NB4 (cell line): ENCODE results near the gene PRR19.

Source experiments
- CTCF ChIP-seq: IDR thresholded peaks from one replicate; pipeline ENCODE4 v1.5.1; 2012; ENCODE audit warnings: low read depth, low read length
- POLR2A ChIP-seq: IDR thresholded peaks from 2 replicates; pipeline ENCODE4 v1.6.1; 2011; ENCODE audit warnings: mild to moderate bottlenecking; ENCODE audit not compliant: insufficient read length; ENCODE audit errors: extremely low read depth

DNA sequence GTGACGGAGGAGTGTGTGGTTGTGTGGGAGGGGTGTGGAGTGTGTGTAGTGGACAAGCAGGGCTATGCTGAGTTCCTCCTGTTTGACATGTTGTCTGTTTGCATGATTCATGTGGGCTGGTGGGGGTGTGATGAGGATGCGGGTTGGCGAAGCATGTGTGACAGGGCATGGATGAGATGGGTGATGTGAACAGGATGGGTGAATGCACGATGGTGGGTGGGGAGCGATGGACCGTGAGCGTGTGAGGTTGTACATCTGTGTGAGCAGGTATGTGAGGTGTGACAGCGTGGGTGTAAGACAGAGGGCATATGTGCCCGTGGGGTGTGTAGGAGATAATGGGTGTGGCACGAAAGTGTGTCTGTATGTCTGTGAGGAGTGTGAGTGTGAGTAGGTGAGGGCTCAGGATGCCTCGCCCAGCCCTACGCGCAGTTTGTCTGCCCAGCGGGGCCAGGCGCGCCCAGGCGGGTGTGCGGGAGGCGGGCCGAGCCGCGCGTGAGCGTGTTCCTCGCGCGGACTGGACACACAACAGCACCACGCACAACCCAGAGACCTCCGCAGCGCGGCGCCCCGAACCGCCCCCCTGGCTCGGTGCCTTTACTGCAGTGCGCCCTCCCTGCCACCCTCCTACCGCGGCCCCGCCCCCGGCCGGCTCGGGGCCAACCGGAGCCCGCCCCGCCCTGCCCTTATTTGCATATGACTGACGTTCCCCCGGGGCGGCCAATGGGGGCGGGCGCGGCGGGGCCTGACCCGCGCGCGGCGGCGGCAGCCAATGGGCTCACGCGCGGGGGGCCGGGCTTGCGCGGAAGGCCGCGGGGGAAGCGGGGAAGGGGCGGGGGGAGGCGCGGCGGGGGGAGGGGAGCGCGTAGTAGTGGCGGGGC is 18.5 kb upstream of the PRR19 start:
- TF ChIP-seq CTCF (no peak), POLR2A (no peak)
